ENCODE measurements around the gene SBF2. TPM values are rescaled to one million over a fixed set of nuclear protein-coding genes. Genes with fewer than 3 reads are reported as not detected.

SBF2 gene
- total and polyA plus RNA-seq, 2 of the 13 experiments (the other 11 are each of a cell fraction or from before 2014, with no cell fraction given), result 24.0 to 45.8 TPM

DNA sequence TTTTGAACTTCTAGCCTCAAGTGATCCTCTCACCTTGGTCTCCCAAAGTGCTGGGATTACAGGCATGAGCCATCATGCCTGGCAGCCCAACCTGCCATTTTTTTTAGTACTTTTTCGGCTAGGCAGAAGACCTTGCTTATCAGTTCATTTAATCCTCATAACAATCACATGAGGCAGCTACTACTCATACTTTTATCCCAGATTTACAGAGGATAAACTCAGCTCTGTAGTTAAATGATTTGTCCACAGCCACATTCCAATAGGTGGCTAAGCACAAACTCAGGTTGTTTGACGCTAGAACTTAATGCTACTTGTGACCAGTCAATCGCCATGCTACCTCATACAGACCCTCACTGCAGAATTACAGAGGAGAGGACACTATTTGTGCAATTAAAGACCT lies 28.1 kb downstream of the SBF2 start:
- in situ Hi-C loops (cut with HindIII; ENCODE audit: extremely low pct_ligation_motif_present, low pct_unique_long_range_greater_than_20kb), result no loop called here
- Histone ChIP-seq H3K36me3 (replicated peaks in 1 of 2; ENCODE audit: control insufficient read depth in 1 of 2, insufficient read depth in 2 of 2, low read length in 2 of 2) (no peaks in the 10 kb centered on the region), H3K79me2 (ENCODE audit: insufficient read depth, low read length) (peaks cover 2% of the 10 kb centered on the region), H3K27me3 (ENCODE audit: control insufficient read depth in 1 of 2, insufficient read depth in 2 of 2, low read length in 2 of 2) (no peaks in the 10 kb centered on the region), H3K4me1 (ENCODE audit: insufficient read depth, low read length) (no peaks in the 10 kb centered on the region), H3K4me2 (ENCODE audit: low read depth, low read length) (no peak overlapping the region), H3K4me3 (replicated peaks in 1 of 3; ENCODE audit: insufficient read depth in 1 of 3, low read depth in 2 of 3, low read length in 3 of 3) (no peak overlapping the region), H3K27ac (ENCODE audit: extremely low read length, insufficient read depth, low read length) (no peak overlapping the region), H3K9me3 (ENCODE audit: low read length) (no peaks in the 10 kb centered on the region), H2AFZ (ENCODE audit: low read length) (no peak overlapping the region), H3K9ac (ENCODE audit: insufficient read depth, low read depth, low read length) (no peak overlapping the region), H4K20me1 (ENCODE audit: insufficient read depth, low read length) (no peaks in the 10 kb centered on the region)
- DNase-seq (ENCODE audit: low spot score) (no peak), FAIRE-seq (no peak), ATAC-seq (no peak)
- ChIA-PET CTCF (ENCODE audit: low intra/inter-chr PET ratio, low total read pairs) (no interaction called here), POLR2A (interaction anchor here (1.4 kb wide), 1 partner anchor 38 kb away, joined by 3 read pairs; no protein-coding TSS in a partner anchor)
- intact Hi-C loops (cut with micrococcal nuclease; ENCODE audit: unreplicated experiment), result no loop called here
- WGBS (ENCODE audit: low lambda C conversion rate), result 100% methylated on average over 3 of the region's 3 CpGs
- BruUV-seq (replicated peaks), result no TSS peak
- TF ChIP-seq SRSF4 (IDR thresholded peaks at IDR 0.05; ENCODE audit: low read depth, low read length, poor library complexity, severe bottlenecking) (no peak), STAT5B (CRISPR knock-in tag; IDR thresholded peaks at IDR 0.05) (no peak), PAX8 (CRISPR knock-in tag; IDR thresholded peaks at IDR 0.05; ENCODE audit: borderline replicate concordance) (no peak), GLMP (CRISPR knock-in tag; IDR thresholded peaks at IDR 0.05; ENCODE audit: borderline replicate concordance) (no peak), GATAD2A (CRISPR knock-in tag; IDR thresholded peaks at IDR 0.05) (no peak), CBFB (CRISPR knock-in tag; IDR thresholded peaks at IDR 0.05) (no peak), NR2C2 (CRISPR knock-in tag; IDR thresholded peaks at IDR 0.05; ENCODE audit: borderline replicate concordance) (no peak), ETV6 (CRISPR knock-in tag; conservative IDR thresholded peaks at IDR 0.05) (no peak), HMGXB3 (CRISPR knock-in tag; IDR thresholded peaks at IDR 0.05; ENCODE audit: borderline replicate concordance) (no peak), RNF2 (conservative IDR thresholded peaks at IDR 0.05; ENCODE audit: low read depth) (no peak), KDM1A (CRISPR knock-in tag; IDR thresholded peaks at IDR 0.05) (no peak), ZNF17 (CRISPR knock-in tag; IDR thresholded peaks at IDR 0.05) (no peak)
